Measurements from ENCODE around the gene TEK.

TEK gene

DNA sequence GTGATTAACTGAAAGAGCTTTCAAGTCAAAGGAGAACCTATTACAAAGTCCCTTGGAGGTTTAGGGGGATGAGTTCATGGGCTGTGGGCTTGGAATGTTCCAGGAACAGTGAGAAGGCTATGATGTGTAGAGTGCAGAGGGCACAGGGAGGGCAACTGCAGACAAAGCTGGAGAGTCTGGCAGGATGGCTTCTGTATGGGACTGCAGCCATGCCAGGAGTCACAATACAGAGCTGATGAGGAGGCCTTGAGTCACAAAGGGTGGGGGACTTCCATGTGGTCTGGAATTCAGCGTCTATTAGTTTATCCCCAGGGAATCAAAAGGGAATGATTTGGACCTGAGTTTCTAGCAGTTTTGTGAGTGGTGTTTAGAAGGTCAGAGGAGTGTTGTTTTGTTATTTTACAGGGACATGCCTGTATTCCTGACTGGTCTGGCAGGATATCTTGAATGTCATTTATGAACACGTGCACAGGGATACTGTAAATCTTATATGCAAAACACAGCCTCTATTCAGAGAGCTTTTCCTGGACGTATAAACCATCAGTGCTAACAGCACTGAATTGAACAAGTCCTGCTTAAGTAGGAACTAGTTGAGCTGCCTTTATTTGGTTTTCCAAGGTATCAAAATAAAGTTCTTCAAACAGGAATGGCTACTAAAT, 14.3 kb upstream of the TEK start:
- Histone ChIP-seq H3K4me2 (no peak overlapping the region), H3K36me3 (ENCODE audit: insufficient read depth) (no peaks in the 10 kb centered on the region), H3K9ac (no peak overlapping the region), H4K20me1 (ENCODE audit: insufficient read depth) (no peaks in the 10 kb centered on the region), H3K27me3 (ENCODE audit: insufficient read depth, low read depth) (no peaks in the 10 kb centered on the region), H2AFZ (ENCODE audit: low read depth) (no peak overlapping the region), H3K4me1 (ENCODE audit: low read depth, poor library complexity, severe bottlenecking) (no peaks in the 10 kb centered on the region), H3K79me2 (ENCODE audit: insufficient read depth, low read depth) (no peaks in the 10 kb centered on the region), H3K4me3 (IDR thresholded peaks at IDR 0.05; ENCODE audit: insufficient read depth, low read depth, low read length) (no peak overlapping the region), H3K27ac (no peak overlapping the region)
- TF ChIP-seq, protein P1, sequence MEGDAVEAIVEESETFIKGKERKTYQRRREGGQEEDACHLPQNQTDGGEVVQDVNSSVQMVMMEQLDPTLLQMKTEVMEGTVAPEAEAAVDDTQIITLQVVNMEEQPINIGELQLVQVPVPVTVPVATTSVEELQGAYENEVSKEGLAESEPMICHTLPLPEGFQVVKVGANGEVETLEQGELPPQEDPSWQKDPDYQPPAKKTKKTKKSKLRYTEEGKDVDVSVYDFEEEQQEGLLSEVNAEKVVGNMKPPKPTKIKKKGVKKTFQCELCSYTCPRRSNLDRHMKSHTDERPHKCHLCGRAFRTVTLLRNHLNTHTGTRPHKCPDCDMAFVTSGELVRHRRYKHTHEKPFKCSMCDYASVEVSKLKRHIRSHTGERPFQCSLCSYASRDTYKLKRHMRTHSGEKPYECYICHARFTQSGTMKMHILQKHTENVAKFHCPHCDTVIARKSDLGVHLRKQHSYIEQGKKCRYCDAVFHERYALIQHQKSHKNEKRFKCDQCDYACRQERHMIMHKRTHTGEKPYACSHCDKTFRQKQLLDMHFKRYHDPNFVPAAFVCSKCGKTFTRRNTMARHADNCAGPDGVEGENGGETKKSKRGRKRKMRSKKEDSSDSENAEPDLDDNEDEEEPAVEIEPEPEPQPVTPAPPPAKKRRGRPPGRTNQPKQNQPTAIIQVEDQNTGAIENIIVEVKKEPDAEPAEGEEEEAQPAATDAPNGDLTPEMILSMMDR (conservative IDR thresholded peaks at IDR 0.05; ENCODE audit: low read depth, low read length): no peak

DNA sequence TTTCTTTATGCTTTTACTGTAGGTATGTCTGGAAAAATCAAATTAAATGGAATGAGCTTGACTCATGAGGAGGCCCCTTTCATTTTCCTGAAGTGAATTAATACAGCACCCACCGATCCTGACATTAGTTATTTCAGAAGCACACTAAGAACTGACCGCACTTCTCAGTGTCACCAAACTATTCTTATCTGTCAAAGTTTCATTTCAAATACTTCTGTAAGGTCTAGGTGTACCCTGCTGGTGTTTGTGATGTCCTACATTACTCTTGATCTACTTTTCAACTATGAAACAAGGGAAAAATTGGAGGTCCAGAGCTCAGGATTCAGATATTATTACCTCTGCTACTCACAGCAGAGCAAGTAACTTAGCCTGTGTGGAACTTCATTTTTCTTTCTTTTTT, 1.8 kb upstream of the TEK start:
- Histone ChIP-seq H3K4me1 (ENCODE audit: low read depth, poor library complexity, severe bottlenecking) (no peaks in the 10 kb centered on the region), H4K20me1 (ENCODE audit: insufficient read depth) (no peaks in the 10 kb centered on the region), H3K4me3 (IDR thresholded peaks at IDR 0.05; ENCODE audit: insufficient read depth, low read depth, low read length) (no peak overlapping the region), H3K27ac (no peak overlapping the region), H2AFZ (ENCODE audit: low read depth) (no peak overlapping the region), H3K79me2 (ENCODE audit: insufficient read depth, low read depth) (no peaks in the 10 kb centered on the region), H3K36me3 (ENCODE audit: insufficient read depth) (no peaks in the 10 kb centered on the region), H3K4me2 (no peak overlapping the region), H3K9ac (no peak overlapping the region), H3K27me3 (ENCODE audit: insufficient read depth, low read depth) (no peaks in the 10 kb centered on the region)
- TF ChIP-seq, protein P1 (conservative IDR thresholded peaks at IDR 0.05; ENCODE audit: low read depth, low read length): no peak

DNA sequence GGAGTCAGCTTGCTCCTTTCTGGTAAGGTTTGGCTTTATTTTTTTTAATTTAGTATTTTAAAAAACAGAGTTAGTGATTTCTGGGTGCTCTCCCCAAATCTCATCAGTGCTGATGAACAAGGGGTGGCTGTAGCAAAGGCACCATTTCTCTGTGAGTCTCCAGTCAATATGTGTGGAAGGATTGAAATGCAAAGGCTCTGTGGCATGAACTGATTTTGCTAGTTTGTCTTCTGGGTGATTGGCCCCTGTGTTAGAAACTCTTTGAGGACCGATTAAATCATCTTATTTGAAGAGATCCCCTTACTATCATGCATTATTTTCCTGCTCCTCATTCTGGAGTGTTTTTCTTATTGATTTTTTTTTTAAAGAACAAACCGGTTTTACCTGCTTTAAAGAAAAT, 596 bp downstream of the TEK start:
- Histone ChIP-seq H3K4me3 (IDR thresholded peaks at IDR 0.05; ENCODE audit: insufficient read depth, low read depth, low read length) (no peak overlapping the region), H3K79me2 (ENCODE audit: insufficient read depth, low read depth) (no peaks in the 10 kb centered on the region), H2AFZ (ENCODE audit: low read depth) (no peak overlapping the region)

DNA sequence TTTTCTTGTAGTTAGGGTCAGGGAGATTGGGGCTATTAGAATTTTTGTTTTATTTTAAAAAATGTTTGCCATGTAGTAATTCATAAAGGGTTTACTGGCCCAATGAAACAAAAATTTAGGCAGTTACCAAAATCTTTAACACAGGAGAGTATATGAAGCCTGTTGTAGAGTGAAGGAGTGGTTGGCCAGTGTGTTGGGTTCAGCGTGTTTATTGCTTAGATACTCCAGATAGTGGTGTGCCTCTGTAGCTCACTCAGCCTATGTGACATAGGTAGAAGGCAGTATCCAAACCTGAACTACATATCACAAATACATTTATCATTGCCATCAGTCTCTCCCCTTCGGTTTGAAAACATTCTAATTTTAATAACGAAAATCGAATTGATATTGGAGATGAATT, 1.2 kb downstream of the TEK start:
- no peak overlapping the region for H3K4me3 ChIP-seq (IDR thresholded peaks at IDR 0.05; ENCODE audit: insufficient read depth, low read depth, low read length)
- TF ChIP-seq, protein P1 (conservative IDR thresholded peaks at IDR 0.05; ENCODE audit: low read depth, low read length): no peak
- H2AFZ ChIP-seq (ENCODE audit: low read depth): no peak overlapping the region
- H3K79me2 ChIP-seq (ENCODE audit: insufficient read depth, low read depth): no peaks in the 10 kb centered on the region; the same call in 1 of the 2 replicates
- H3K4me2 ChIP-seq: no peak overlapping the region
- no peaks in the 10 kb centered on the region for H3K27me3 ChIP-seq (ENCODE audit: insufficient read depth, low read depth)
- no peaks in the 10 kb centered on the region for H3K4me1 ChIP-seq (ENCODE audit: low read depth, poor library complexity, severe bottlenecking)
- H3K27ac ChIP-seq: no peak overlapping the region
- no peaks in the 10 kb centered on the region for H3K36me3 ChIP-seq (ENCODE audit: insufficient read depth)
- H3K9ac ChIP-seq: no peak overlapping the region
- no peaks in the 10 kb centered on the region for H4K20me1 ChIP-seq (ENCODE audit: insufficient read depth)

More for the DNA sequence above, 596 bp downstream of the TEK start:
- Histone ChIP-seq H3K27me3 (ENCODE audit: insufficient read depth, low read depth) (no peaks in the 10 kb centered on the region), H3K36me3 (ENCODE audit: insufficient read depth) (no peaks in the 10 kb centered on the region), H3K9ac (no peak overlapping the region), H3K27ac (no peak overlapping the region), H3K4me2 (no peak overlapping the region), H3K4me1 (ENCODE audit: low read depth, poor library complexity, severe bottlenecking) (no peaks in the 10 kb centered on the region), H4K20me1 (ENCODE audit: insufficient read depth) (no peaks in the 10 kb centered on the region)
- TF ChIP-seq, protein P1 (conservative IDR thresholded peaks at IDR 0.05; ENCODE audit: low read depth, low read length): no peak

All from KMS-11 (cell line).